Neuronal stem cell (in vitro differentiated cells): ENCODE results near the gene VTA1.

Experiments used
- DNase-seq: peaks from one replicate; pipeline ENCODE4 v3.0.0-alpha.2; 2013; ENCODE audit warnings: low spot score
- H2AFZ ChIP-seq: one replicate; pipeline ENCODE4 v1.6.1; 2013; ENCODE audit warnings: mild to moderate bottlenecking, low read length, inconsistent platforms
- H2AK5ac ChIP-seq: 2 replicates; pipeline ENCODE4 v1.6.1; 2013; ENCODE audit warnings: low read depth, mild to moderate bottlenecking, inconsistent platforms, low read length, moderate library complexity, mixed read lengths
- H2BK120ac ChIP-seq: 2 replicates; pipeline ENCODE4 v1.6.1; 2013; ENCODE audit warnings: low read depth, mild to moderate bottlenecking, inconsistent platforms, low read length, moderate library complexity, mixed read lengths
- H2BK12ac ChIP-seq: one replicate; pipeline ENCODE4 v1.6.1; 2013; ENCODE audit warnings: low read length, inconsistent platforms
- H2BK15ac ChIP-seq: 2 replicates; pipeline ENCODE4 v1.6.1; 2013; ENCODE audit warnings: mild to moderate bottlenecking, low read length, inconsistent platforms, mixed read lengths
- H2BK5ac ChIP-seq: one replicate; pipeline ENCODE4 v1.6.1; 2013; ENCODE audit warnings: inconsistent platforms, mild to moderate bottlenecking, low read length, moderate library complexity
- H3K14ac ChIP-seq: one replicate; pipeline ENCODE4 v1.6.1; 2013; ENCODE audit warnings: low read length, inconsistent platforms
- H3K18ac ChIP-seq: 2 replicates; pipeline ENCODE4 v1.6.1; 2013; ENCODE audit warnings: low read length, inconsistent platforms
- H3K23ac ChIP-seq: 2 replicates; pipeline ENCODE4 v1.6.1; 2013; ENCODE audit warnings: low read depth, mild to moderate bottlenecking, mixed read lengths, low read length, inconsistent platforms; ENCODE audit not compliant: poor library complexity
- H3K27ac ChIP-seq: replicated peaks from 3 replicates; pipeline ENCODE4 v1.5.1; 2013; ENCODE audit warnings: low read length, inconsistent platforms
- H3K27me3 ChIP-seq, 3 experiments: 2 replicates each; pipeline ENCODE4 v1.6.1; 2013; ENCODE audit warnings: low read length in 3 of 3, mild to moderate bottlenecking in 2 of 3, inconsistent platforms in 1 of 3, low read depth in 1 of 3, mixed read lengths in 1 of 3, moderate library complexity in 1 of 3; ENCODE audit not compliant: control insufficient read depth in 3 of 3, insufficient read depth in 3 of 3
- H3K36me3 ChIP-seq, 2 donors: replicated peaks in 1 of 2; 2 replicates each; pipeline ENCODE4 v1.6.1; 2013; ENCODE audit warnings: low read length in 2 of 2; ENCODE audit not compliant: control insufficient read depth in 2 of 2, insufficient read depth in 2 of 2
- H3K4ac ChIP-seq: 2 replicates; pipeline ENCODE4 v1.6.1; 2013; ENCODE audit warnings: inconsistent platforms, mild to moderate bottlenecking, low read length, moderate library complexity
- H3K4me1 ChIP-seq, 2 donors: 1 replicate in 1 of 2; 2 replicates in 1 of 2; pipeline ENCODE4 v1.6.1; 2013; ENCODE audit warnings: low read length in 2 of 2, low read depth in 1 of 2; ENCODE audit not compliant: control insufficient read depth in 2 of 2, insufficient read depth in 1 of 2
- H3K4me2 ChIP-seq: one replicate; pipeline ENCODE4 v1.6.1; 2013; ENCODE audit warnings: mild to moderate bottlenecking, low read length, inconsistent platforms; ENCODE audit not compliant: insufficient read depth, poor library complexity, severe bottlenecking
- H3K4me3 ChIP-seq, 2 donors: 2 replicates each; pipeline ENCODE4 v1.5.1; 2013; ENCODE audit warnings: low read length in 2 of 2, mild to moderate bottlenecking in 2 of 2, inconsistent platforms in 1 of 2, moderate library complexity in 1 of 2
- H3K79me1 ChIP-seq: one replicate; pipeline ENCODE4 v1.6.1; 2013; ENCODE audit warnings: low read depth, mild to moderate bottlenecking, inconsistent platforms, low read length, moderate library complexity
- H3K9ac ChIP-seq: one replicate; pipeline ENCODE4 v1.6.1; 2013; ENCODE audit warnings: mild to moderate bottlenecking, low read depth, low read length, inconsistent platforms; ENCODE audit not compliant: poor library complexity
- H3K9me3 ChIP-seq, 2 donors: replicated peaks in 1 of 2; 2 replicates each; pipeline versions ENCODE3 to v1.6.1; 2013; ENCODE audit warnings: low read length in 2 of 2, mild to moderate bottlenecking in 2 of 2, inconsistent platforms in 1 of 2, low read depth in 1 of 2, mixed read lengths in 1 of 2, moderate library complexity in 1 of 2; ENCODE audit not compliant: control insufficient read depth in 2 of 2, insufficient read depth in 1 of 2
- H4K8ac ChIP-seq: one replicate; pipeline ENCODE4 v1.6.1; 2013; ENCODE audit warnings: low read depth, mild to moderate bottlenecking, inconsistent platforms, low read length, moderate library complexity
- H4K91ac ChIP-seq: one replicate; pipeline ENCODE4 v1.6.1; 2013; ENCODE audit warnings: low read length, low read depth, mild to moderate bottlenecking, inconsistent platforms; ENCODE audit not compliant: poor library complexity
- WGBS, 2 donors: extraction: QIAGEN DNeasy Blood & Tissue Kit; methylation state at CpG; one replicate each; pipeline ENCODE4 v1.1.7; 2013; ENCODE audit warnings: missing lambda C conversion rate in 2 of 2, mixed read lengths in 1 of 2; ENCODE audit not compliant: insufficient read length in 2 of 2, insufficient replicate concordance in 1 of 2; ENCODE audit errors: extremely low coverage in 2 of 2; 5-methylcytosine and 5-hydroxymethylcytosine counted together

Gene VTA1

GRCh38 chr6:142152746-142153145 lies 5.7 kb downstream of the VTA1 start:
- no peaks in the 10 kb centered on the region for H3K9me3 ChIP-seq
- H2BK15ac ChIP-seq = no peak overlapping the region
- no peak overlapping the region for H2AK5ac ChIP-seq
- H3K4me2 ChIP-seq = no peak overlapping the region
- no peak overlapping the region for H3K4ac ChIP-seq
- H3K23ac ChIP-seq = no peak overlapping the region
- H3K79me1 ChIP-seq = peaks cover 3% of the 10 kb centered on the region
- no peaks in the 10 kb centered on the region for H3K27me3 ChIP-seq
- no peak overlapping the region for H2BK12ac ChIP-seq
- no peak overlapping the region for H4K91ac ChIP-seq
- H3K14ac ChIP-seq = no peak overlapping the region
- no peak overlapping the region for H3K27ac ChIP-seq
- no peak overlapping the region for H3K9ac ChIP-seq
- no peak overlapping the region for H4K8ac ChIP-seq
- H2BK120ac ChIP-seq = no peak overlapping the region
- no peak overlapping the region for H3K4me3 ChIP-seq
- H2BK5ac ChIP-seq = no peak overlapping the region
- H3K36me3 ChIP-seq = peaks cover 0 to 15% of the 10 kb centered on the region in 2 donors
- no peak overlapping the region for H2AFZ ChIP-seq
- DNase-seq = no peak
- peaks cover 0 to 1% of the 10 kb centered on the region in 2 donors for H3K4me1 ChIP-seq
- H3K18ac ChIP-seq = no peak overlapping the region

- no peak for DNase-seq
- Histone ChIP-seq H3K4ac (no peak overlapping the region), H3K4me2 (no peak overlapping the region), H3K79me1 (peaks cover 2% of the 10 kb centered on the region), H2AK5ac (no peak overlapping the region), H3K4me1 (peaks cover 0 to under 1% of the 10 kb centered on the region in 2 donors), H3K23ac (no peak overlapping the region), H4K8ac (no peak overlapping the region), H4K91ac (no peak overlapping the region), H3K36me3 (peaks cover 0 to 15% of the 10 kb centered on the region in 2 donors), H3K9me3 (no peaks in the 10 kb centered on the region), H3K27ac (no peak overlapping the region), H3K4me3 (no peak overlapping the region), H2BK12ac (no peak overlapping the region), H2AFZ (no peak overlapping the region), H2BK15ac (no peak overlapping the region), H3K27me3 (no peaks in the 10 kb centered on the region), H3K9ac (no peak overlapping the region), H2BK5ac (no peak overlapping the region), H3K18ac (no peak overlapping the region), H3K14ac (no peak overlapping the region), H2BK120ac (no peak overlapping the region)
- no CpG with 5 or more reads among the region's 2 CpGs for WGBS, 2 donors
Measured at GRCh38 chr6:142153196-142153595, 6.1 kb downstream of the VTA1 start.

- no peaks in the 10 kb centered on the region for H3K79me1 ChIP-seq
- H3K4me2 ChIP-seq = no peak overlapping the region
- H2BK12ac ChIP-seq = no peak overlapping the region
- no peak overlapping the region for H2AFZ ChIP-seq
- H3K4ac ChIP-seq = no peak overlapping the region
- no peaks in the 10 kb centered on the region for H3K27me3 ChIP-seq
- H3K27ac ChIP-seq = no peak overlapping the region
- H3K36me3 ChIP-seq = peaks cover 0 to 7% of the 10 kb centered on the region in 2 donors
- H2BK15ac ChIP-seq = no peak overlapping the region
- no peak overlapping the region for H4K91ac ChIP-seq
- H3K23ac ChIP-seq = no peak overlapping the region
- H3K4me3 ChIP-seq = no peak overlapping the region
- H3K9me3 ChIP-seq = no peaks in the 10 kb centered on the region
- no peaks in the 10 kb centered on the region for H3K4me1 ChIP-seq
- H2AK5ac ChIP-seq = no peak overlapping the region
- H2BK120ac ChIP-seq = no peak overlapping the region
- no CpG with 5 or more reads among the region's 1 CpG for WGBS, 2 donors
- no peak overlapping the region for H4K8ac ChIP-seq
- no peak overlapping the region for H3K18ac ChIP-seq
- H3K9ac ChIP-seq = no peak overlapping the region
- DNase-seq = no peak
- no peak overlapping the region for H2BK5ac ChIP-seq
- no peak overlapping the region for H3K14ac ChIP-seq
Measured at GRCh38 chr6:142154336-142154735, 7.3 kb downstream of the VTA1 start.

DNA sequence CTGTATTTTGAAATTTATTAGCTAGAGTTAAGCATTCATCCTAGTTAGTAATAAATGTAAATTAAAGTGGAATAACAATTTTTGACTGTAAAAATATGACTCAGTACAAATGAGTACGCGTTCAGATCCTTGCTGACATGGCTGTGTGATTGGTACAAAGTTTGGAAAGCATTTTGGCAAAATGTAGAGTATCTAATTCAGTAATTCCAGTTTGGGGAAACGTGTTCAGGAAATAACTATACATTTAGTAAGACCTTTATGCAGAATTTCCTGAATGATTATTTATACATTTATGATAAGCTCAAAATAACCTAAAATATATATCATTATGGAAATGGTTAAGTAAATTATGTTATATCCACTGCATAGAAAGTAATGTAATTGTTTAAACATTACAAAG lies 8.0 kb downstream of the VTA1 start:
- Histone ChIP-seq H3K9ac (no peak overlapping the region), H2AFZ (no peak overlapping the region)

More for the DNA sequence above, 8.0 kb downstream of the VTA1 start:
- H4K91ac ChIP-seq = no peak overlapping the region
- no peaks in the 10 kb centered on the region for H3K9me3 ChIP-seq
- H4K8ac ChIP-seq = no peak overlapping the region
- H3K14ac ChIP-seq = no peak overlapping the region
- no peak overlapping the region for H3K4ac ChIP-seq
- DNase-seq = no peak
- H3K4me3 ChIP-seq = no peak overlapping the region
- WGBS, 2 donors = no CpG with 5 or more reads among the region's 3 CpGs
- no peak overlapping the region for H3K4me2 ChIP-seq
- H2BK12ac ChIP-seq = no peak overlapping the region
- no peak overlapping the region for H2AK5ac ChIP-seq
- no peak overlapping the region for H3K23ac ChIP-seq
- no peaks in the 10 kb centered on the region for H3K4me1 ChIP-seq
- no peak overlapping the region for H3K18ac ChIP-seq
- no peak overlapping the region for H3K27ac ChIP-seq
- no peaks in the 10 kb centered on the region for H3K27me3 ChIP-seq
- no peak overlapping the region for H2BK120ac ChIP-seq
- H3K79me1 ChIP-seq = no peaks in the 10 kb centered on the region
- H2BK5ac ChIP-seq = no peak overlapping the region
- H2BK15ac ChIP-seq = no peak overlapping the region
- H3K36me3 ChIP-seq = peaks cover 0 to 5% of the 10 kb centered on the region in 2 donors
